Fibroblast of mammary gland (primary cell): ENCODE measurements around the gene ACACA.

Experiments used
- DNase-seq: peaks from one replicate; pipeline ENCODE4 v3.0.0-alpha.2; 2010; ENCODE audit warnings: low read depth
- H3K4me3 ChIP-seq: 2 replicates; pipeline ENCODE4 v1.5.1; 2011; ENCODE audit warnings: low read depth, mild to moderate bottlenecking, low read length, moderate library complexity; ENCODE audit not compliant: control insufficient read depth
- CTCF ChIP-seq: conservative IDR thresholded peaks from 2 replicates; pipeline ENCODE4 v1.5.1; 2011; ENCODE audit warnings: low read depth, low read length, inconsistent platforms; ENCODE audit not compliant: control insufficient read depth, insufficient read depth

Gene ACACA

GRCh38 chr17:37133136-37133535, 273.5 kb downstream of the ACACA start:
- DNase-seq = no peak
- no peak for TF ChIP-seq CTCF
- H3K4me3 ChIP-seq = no peak overlapping the region

GRCh38 chr17:37131669-37132611, 274.7 kb downstream of the ACACA start:
- no peak for DNase-seq
- H3K4me3 ChIP-seq = no peak overlapping the region
- no peak for TF ChIP-seq CTCF

GRCh38 chr17:37130984-37131446, 275.6 kb downstream of the ACACA start:
- peak; percentile 17 for DNase-seq
- TF ChIP-seq CTCF = no peak
- H3K4me3 ChIP-seq = no peak overlapping the region

GRCh38 chr17:37124821-37125173, 281.8 kb downstream of the ACACA start:
- DNase-seq = no peak
- TF ChIP-seq CTCF = no peak
- no peak overlapping the region for H3K4me3 ChIP-seq

GRCh38 chr17:37123941-37124820, 282.5 kb downstream of the ACACA start:
- no peak for DNase-seq
- H3K4me3 ChIP-seq = no peak overlapping the region
- no peak for TF ChIP-seq CTCF

GRCh38 chr17:37123386-37123785, 283.2 kb downstream of the ACACA start:
- no peak for TF ChIP-seq CTCF
- H3K4me3 ChIP-seq = no peak overlapping the region
- DNase-seq = no peak
